ENCODE data around the gene ASB13.
A peak's percentile ranks its signal among the peaks of the same experiment; 100 is the strongest.

The ASB13 gene

GRCh38 chr10:5600908-5601307, 65.5 kb downstream of the ASB13 start:
- no peak for DNase-seq (ENCODE audit: low read depth)
- no peak overlapping the region for H3K4me3 ChIP-seq (ENCODE audit: low read length)
- no peak for TF ChIP-seq CTCF (conservative IDR thresholded peaks at IDR 0.05; ENCODE audit: low read length)

DNA sequence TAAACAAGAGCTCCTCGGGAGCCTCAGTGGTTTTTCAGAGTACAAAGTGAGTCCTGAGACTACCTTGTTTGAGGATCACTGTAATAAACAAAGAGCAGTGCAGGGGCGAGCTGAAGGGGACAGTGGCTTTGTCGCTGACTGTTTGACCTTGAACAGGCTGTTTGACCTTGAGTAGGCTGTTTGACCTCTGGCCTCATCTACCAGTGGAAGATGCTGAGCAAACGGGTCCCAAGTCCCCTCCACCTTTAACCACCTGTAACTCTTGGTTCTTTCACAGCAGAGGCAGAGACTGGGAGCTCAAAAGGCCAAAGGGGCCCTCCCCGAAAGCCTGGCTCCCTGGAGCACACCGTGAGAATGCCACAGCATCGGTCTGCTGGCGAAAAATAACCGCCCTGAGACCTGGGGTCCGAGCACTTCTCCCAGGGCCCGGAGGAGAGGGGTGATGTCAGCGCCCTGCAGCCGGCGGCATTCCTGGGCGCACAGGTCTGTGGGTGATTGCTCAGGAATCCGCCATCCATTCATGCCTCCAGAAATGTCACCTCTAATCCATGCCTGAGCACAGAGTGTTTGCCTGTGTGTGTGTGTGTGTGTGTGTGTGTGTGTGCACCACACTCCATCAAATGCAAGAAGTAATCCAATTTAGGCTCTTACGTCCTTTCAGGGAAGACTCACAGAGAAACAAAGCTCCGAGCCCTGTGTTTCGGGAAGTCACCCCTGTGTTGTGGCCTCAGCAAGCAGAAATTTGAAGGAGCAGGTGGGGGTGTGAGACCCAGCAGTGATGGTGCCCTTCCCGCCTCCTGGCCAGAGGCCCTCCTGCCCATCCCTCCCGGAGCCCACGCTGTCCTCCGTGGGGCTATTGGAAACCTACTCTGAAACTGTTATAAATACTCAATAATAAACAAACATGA, 66.5 kb downstream of the ASB13 start:
- DNase-seq (ENCODE audit: low read depth), result no peak
- TF ChIP-seq CTCF (conservative IDR thresholded peaks at IDR 0.05; ENCODE audit: low read length), result no peak
- H3K4me3 ChIP-seq (ENCODE audit: low read length), result no peak overlapping the region

DNA sequence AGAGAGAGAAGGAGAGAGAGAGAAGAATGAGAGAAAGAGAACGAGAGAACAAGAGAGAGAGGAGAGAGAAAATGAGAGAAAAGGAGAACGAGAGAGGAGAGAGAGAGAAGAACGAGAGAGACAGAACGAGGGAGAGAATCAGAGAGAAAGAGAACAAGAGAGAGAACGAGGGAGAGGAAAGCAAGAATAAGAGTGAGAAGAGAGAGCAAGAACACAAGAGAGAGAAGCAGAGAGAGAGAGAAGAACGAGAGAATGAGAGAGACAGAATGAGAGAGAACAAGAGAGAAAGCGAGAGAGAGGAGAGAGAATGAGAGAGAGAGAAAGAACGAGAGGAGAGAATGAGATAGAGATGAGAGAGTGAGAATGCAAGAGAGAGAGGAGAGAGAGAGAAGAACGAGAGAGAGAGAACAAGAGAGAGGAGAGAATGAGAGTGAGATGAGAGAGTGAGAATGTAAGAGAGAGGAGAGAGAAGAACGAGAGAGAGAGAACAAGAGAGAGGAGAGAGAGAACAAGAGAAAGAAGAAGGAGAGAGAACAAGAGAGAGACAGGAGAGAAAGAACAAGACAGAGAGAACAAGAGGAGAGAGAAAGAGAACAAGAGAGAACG, 68.2 kb downstream of the ASB13 start:
- H3K4me3 ChIP-seq (ENCODE audit: low read length), result no peak overlapping the region
- DNase-seq (ENCODE audit: low read depth), result no peak
- TF ChIP-seq CTCF (conservative IDR thresholded peaks at IDR 0.05; ENCODE audit: low read length), result no peak

DNA sequence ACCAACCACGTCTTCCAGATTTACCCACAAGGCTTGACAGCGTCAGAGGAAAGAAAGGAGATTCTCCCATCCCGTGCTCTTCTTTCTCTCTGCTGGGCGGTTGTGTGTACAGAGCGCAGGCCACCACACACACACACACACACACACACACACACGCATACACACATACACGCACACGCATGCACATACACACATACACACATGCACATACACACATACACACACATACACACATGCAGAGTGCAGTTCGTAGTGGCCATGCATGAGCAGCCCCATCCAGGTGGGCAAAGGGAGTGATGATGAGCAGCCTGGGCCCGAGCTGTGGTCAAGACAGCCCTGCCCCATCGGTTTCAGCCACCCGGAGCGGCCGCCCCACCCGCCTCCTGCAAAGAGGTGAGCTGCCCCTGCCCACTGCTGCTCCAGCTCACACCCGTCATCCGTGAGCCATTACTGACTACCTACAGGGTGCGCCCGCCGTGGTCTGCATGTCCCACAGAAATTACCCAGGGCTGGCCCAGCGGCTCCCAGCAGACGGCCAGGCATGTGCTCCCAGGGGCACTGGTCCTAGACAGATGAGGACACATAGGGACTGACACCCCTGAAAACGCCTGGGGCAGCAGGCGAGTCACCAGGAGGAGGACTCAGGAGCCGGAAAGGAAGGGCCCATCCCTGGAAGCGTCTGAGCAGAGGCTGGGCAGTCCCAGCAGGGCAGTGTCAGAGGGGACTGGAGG, 69.6 kb downstream of the ASB13 start:
- TF ChIP-seq CTCF (conservative IDR thresholded peaks at IDR 0.05; ENCODE audit: low read length), result no peak
- no peak for DNase-seq (ENCODE audit: low read depth)
- no peak overlapping the region for H3K4me3 ChIP-seq (ENCODE audit: low read length)

DNA sequence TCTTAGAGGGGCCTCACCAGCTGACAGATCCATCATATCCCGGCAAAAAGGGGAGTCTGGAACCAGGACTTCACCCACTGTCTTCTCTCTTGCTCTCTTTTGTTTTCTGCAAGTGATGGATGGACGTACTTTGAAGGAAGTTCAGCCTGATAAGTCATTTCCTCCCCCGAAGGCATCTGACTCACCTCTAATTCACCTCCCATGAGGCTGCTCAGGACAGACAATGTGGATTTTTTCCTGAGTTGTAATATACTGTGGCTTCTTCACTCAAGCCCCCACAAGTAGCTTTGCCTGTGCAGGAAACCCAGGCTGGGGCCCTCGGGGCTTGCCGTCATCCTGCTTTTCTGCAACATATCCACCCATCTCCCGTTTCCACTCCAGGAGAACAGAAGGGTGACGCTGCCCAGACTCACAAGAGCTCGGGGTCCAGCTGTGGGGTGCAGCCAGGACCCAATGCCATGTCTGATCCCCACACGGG, 70.4 kb downstream of the ASB13 start:
- no peak for TF ChIP-seq CTCF (conservative IDR thresholded peaks at IDR 0.05; ENCODE audit: low read length)
- peak; percentile 81 for DNase-seq (ENCODE audit: low read depth)
- no peak overlapping the region for H3K4me3 ChIP-seq (ENCODE audit: low read length)

- H3K4me3 ChIP-seq (ENCODE audit: low read length), result no peak overlapping the region
- TF ChIP-seq CTCF (conservative IDR thresholded peaks at IDR 0.05; ENCODE audit: low read length), result no peak
- DNase-seq (ENCODE audit: low read depth), result peak; percentile 29
Observed at GRCh38 chr10:5595591-5595990, 70.8 kb downstream of the ASB13 start.
